Right renal cortex interstitium (tissue), 3 donors: ENCODE results near the gene RNF166. TPM values are rescaled to one million over a fixed set of nuclear protein-coding genes. Genes with fewer than 3 reads are reported as not detected.

Experiments used
- DNase-seq, 3 donors: peaks; one replicate each; pipeline ENCODE4 v3.0.0-alpha.2; 2013; ENCODE audit warnings: low read depth in 3 of 3, low spot score in 2 of 3
- polyA plus RNA-seq, 3 donors: library from polyadenylated mRNA; unstranded; fragments of 120-200 nt; gene quantifications; one replicate each; pipeline ENCODE4 v1.2.1, GENCODE V29; 2013; ENCODE audit not compliant: insufficient read length in 3 of 3

Gene RNF166
- polyA plus RNA-seq, 3 donors, result 13.2 to 15.2 (median 14.2) TPM

DNA sequence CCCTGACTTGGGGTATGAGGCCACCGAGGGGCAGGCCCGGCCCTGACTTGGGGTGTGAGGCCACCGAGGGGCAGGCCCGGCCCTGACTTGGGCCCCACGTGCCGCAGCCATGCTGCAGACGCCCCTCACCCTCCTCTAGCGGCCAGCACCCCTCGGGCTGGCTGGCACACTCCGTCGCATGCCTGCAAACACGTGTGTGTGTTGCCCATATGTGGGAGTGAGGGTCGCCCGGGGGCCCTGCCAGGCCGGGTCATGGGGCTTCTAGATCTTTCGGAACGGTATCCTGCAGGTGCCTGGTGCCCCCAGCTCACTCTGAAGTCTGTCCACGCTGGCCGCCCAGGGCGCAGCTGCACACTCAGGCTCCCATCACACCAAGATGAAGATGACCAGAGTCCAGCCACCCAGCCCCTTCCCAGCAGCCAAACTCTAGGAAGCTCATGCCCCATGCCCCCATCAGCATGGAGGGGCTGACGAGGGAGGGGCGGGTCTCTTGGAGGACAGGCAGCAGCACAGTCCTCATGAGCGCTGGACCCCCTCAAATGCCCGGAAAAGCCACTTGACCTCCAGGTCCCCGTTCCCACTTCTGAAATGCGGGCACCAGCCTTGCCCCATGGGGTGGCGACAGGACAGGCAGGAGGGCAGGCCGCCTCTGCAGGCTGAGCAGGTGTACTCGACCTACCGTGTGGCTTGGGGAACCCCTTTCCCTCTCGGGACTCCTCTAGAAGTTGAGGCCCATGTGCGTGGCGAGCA is 33.9 kb upstream of the RNF166 start:
- DNase-seq, result no peak

GRCh38 chr16:88739139-88739976 is 33.1 kb upstream of the RNF166 start:
- DNase-seq, result no peak

DNA sequence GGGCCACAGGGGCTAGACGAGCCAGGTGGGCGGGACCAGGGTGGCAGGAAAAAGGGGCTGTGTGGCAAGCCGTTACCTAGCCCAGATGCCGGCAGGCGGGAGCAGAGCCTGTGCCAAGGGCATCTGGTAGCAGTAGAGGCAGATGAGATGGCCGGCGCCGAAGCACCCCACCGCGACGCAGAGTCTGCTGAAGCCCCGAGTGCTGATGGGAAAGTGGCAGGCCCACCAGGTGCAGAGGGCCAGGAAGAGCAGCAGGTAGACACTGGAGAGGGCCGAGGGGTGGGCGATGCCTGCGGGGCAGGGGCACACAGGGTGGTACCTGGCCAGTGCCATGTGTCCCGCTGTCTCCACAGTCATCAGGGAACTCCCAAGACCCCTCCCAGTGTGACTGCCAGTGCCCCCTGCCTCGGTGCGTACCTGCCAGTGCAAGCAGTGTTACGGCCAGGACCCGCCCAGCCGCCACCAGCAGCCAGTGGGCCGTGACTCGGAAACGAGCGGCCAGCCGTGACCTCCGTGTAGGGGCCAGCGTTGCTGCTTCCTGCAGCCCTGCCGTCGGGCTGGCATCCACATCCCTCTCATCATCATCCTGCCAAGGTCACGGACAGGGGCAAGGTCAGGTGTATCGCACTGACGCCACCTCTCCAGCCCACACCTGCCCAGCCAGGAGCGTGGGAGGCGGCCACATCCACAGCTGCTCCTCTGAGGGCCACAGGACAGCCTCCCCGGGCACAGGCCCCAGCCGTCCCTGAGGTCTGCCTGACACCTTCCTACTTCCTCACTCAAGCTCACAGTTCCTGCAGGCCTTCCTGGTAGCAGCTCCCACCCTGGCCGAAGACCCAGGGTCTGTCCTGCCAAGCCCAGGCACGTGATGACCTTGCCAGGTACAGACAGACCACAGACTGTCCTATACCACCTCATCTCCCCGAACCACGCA is 32.2 kb upstream of the RNF166 start:
- DNase-seq, result no peak

DNA sequence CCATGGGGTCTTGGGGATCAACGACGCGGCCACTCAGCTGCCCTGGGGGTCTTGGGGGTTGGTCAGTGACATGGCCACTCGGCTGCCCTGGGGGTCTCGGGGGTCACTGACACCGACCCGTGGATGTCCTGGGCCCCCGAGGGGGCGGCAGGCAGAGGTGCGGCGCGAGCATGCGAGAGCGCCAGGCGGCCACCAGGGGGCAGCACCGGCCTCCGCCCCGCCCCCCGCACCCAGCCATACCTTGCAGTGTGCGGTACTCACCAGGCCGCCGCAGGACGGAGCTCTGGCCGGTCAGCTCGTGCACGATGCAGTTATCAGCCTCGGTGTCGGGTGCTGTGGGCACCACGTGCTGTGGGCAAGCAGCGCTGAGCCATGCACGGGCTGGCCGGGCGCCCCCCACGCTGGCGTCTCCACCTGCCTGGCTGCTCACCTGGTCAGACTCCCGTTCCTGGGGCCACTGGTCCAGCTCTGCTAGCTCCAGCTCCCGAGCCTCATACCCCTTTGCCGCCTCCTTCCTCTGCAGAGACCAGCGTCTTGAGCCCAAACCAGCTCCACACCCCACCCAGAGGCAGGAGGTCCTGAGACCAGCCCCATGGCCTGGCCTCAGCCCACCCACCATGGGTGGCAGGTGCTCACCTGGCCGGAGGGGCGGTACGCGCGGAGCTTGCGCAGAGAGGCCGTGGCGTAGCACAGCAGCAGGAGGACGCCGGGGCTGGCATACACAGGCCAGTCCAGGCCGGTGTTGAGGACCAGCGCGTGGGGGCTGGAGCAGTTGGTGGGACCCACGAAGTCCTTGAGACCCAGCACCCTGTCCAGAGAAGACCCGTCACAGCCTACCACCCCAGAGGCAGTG is 31.3 kb upstream of the RNF166 start:
- DNase-seq, result no peak

- DNase-seq, result no peak
These were observed 30.3 kb upstream of the RNF166 start for GRCh38 chr16:88736496-88736895.

- no peak for DNase-seq
These were observed 29.9 kb upstream of the RNF166 start for GRCh38 chr16:88736088-88736487.

GRCh38 chr16:88735616-88736015 is 29.4 kb upstream of the RNF166 start:
- no peak for DNase-seq

GRCh38 chr16:88735121-88735520 is 28.9 kb upstream of the RNF166 start:
- no peak for DNase-seq

DNA sequence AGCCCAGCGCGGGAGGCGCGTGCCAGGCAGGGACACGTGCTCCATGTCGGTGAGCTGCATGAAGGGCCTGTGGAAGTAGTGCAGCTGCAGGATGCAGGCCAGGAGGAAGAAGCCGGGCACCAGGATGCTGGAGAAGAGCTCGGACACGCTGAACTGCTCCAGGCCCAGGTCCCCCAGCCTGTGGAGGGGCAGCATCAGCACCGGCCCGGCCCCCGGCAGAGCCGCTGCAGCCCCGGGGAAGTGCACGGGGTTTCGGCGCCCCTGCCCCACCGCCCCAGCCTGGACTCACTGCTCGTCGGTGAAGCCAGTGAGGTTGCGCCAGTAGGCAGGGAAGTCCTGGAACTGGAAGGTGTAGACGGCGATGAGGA is 28.1 kb upstream of the RNF166 start:
- DNase-seq, result no peak

DNA sequence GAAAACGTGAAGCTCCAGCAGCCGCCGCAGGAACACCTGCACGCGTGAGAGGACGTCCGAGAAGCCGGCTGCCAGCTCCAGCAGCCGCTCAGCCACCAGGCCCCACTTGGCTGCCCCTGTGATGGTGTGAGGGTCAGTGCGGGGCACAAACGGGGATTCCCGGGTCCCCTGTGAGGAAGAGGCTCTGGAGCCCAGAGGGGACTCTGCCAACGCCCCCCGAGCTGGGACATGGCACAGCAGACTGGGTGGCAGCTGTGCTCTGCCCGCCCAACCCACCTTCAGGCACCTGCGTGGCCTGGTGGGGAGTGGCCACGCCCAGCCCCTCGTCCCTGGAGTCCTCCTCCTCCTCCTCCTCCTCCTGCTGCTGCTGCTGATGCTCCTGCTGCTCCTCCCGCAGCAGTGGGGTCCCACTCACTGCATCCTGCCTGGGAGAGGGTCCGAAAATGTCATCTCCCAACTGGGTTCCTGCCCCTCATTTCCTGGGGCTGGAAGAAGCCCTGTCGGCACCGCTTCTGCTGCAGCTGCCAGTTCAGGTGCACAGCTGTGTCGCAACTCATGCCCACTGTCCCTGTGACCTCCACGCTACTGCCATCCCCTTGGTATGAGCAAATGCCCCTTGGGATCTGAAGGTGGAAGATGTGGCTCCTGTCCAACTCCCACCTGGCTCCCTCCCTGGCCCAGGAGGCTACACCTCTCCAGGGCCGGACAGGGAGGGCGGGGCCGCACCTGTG is 27.6 kb upstream of the RNF166 start:
- no peak for DNase-seq

DNA sequence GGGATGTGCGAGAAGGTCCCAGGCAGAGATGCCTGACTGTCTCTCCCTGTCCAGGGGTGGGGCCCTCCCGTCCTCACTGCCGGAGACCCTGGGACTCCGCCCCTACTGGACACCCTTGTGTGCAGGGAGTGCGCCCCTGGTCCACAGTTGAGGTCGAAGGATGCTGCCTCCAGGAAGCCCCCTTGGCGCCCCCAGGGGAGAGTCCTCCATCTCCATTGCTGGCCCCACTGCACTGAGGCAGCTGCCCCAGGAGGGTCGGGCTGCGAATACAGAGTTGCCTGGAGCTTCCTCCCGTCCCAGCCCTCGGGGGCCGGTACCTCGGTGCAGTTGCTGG is 26.7 kb upstream of the RNF166 start:
- DNase-seq, result no peak

DNA sequence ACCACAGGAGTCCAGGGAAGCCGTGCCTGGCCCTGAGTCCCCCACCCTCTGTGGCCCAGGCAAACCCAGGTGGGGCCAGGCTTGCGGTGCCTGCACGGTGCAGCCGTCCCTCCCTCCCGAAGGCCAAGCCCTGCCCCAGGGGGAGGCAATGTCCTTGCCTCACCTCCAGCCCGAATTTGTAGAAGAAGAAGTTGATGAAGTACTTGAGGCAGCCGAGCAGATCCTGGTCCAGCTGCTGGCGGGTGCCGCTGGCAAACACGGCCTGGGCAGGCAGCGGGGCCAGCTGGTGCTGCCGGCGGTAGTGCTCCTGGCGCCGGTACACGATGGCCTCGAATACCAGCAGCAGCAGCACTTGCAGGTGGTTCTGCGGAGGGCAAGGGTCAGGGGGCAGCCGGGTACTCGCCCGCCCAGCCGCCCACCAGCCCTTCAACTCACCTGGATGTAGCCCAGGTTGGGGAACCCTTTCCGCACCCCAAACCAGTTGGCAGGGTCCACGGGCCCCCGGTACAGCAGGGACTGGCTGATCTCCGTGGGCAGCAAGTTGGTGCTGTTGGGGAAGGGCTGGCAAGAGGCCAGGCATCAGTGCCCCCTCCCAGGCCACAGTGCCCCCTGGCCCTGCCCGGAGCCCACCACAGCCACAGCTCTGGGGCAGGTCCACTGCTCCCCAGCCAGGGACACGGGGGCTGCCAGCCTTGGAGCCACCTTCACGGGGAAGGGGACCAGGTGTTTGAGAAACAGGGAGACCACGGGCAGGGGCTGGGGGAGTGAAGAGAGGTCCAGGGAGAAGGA is 26.2 kb upstream of the RNF166 start:
- DNase-seq, result no peak

- no peak for DNase-seq
These were observed 25.5 kb upstream of the RNF166 start for GRCh38 chr16:88731699-88732098.

DNA sequence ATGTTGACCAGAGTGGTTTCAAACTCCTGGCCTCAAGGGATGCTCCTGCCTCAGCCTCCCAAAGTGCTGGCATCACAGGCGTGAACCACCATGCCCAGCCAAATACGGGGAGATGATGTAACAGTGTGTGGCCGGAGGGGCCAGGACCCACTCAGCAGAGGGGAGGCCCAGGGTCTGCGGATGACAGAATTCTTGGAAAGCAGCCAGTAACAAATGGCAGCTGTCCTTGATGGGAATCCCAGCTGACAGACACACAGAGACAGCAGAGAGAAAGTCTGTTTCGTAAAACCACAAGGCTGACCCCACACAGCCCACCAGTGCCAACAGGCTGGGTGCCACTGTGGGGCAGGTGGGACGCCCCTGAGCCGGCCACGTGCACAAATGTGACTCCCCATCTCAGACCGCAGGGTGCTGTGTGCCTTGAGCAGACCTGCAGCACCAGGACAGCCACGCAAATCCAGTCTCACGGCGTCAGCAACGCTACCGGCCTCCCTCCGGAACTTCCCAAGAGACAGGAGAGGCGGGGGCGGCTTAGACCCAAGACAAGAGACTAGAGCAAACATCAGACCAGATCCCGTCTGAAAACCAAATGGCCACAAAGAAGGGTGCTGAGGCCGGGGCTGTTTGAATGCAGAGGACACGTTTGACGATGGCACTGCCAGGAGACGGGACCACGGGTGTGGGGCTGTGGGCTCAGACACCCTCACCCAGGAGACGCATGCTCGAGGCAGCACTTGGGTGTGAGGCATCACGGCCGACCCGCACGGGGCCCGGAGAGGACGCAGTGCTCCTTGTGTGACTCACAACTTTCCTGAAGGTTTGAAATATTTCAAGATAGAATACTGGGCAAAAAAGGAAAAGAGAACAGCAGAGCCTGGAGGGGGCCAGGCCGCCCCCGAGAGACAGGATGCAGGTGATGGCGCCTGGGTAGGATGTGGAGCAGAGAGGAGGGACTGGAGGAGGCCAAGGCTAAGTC is 24.7 kb upstream of the RNF166 start:
- DNase-seq, result no peak

- no peak for DNase-seq
These were observed 21.7 kb upstream of the RNF166 start for GRCh38 chr16:88727871-88728270.

GRCh38 chr16:88726981-88727380 is 20.8 kb upstream of the RNF166 start:
- no peak for DNase-seq

GRCh38 chr16:88726408-88726749 is 20.2 kb upstream of the RNF166 start:
- no peak for DNase-seq
